Measurements from ENCODE around the gene CHP1.

CHP1 gene

GRCh38 chr15:41230650-41231421, at the start of gene CHP1, which contains the start of gene EXD1:
Gene CHP1 (plus strand): TSS chr15:41231268. CDS start chr15:41231383, 115 bp downstream.
Gene EXD1 (minus strand): TSS chr15:41230757. CDS start chr15:41226575, 4,182 bp downstream.
- peak within 1 kb of the TSS; percentile 73 for H3K27ac ChIP-seq

DNA sequence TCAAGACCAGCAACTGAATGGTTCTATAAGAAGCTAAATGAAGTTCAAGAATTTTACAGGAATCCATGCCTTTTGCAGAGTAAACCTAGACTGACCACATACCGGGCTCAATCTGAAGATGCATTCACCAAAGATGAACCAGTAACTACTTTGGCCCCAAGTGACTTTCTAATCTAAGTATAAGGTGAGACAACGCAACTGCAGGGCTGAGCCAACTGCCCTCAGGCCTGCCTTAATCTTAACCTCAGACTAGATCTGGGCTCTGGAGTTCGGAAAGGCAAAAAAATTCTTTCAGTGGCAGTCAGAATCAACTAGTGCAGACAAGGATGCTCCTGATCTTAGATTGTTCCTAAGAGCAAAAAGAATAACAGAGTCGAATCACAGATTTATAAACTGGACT, 48.8 kb upstream of the CHP1 start:
- TF ChIP-seq CTCF (conservative IDR thresholded peaks at IDR 0.05) = no peak

More at GRCh38 chr15:41230650-41231421, at the start of gene CHP1, which contains the start of gene EXD1:
- TF ChIP-seq CTCF (conservative IDR thresholded peaks at IDR 0.05) = peak; percentile 95

GRCh38 chr15:41183581-41183980, 47.5 kb upstream of the CHP1 start:
- no peak overlapping the region for H3K27ac ChIP-seq
- no peak for TF ChIP-seq CTCF (conservative IDR thresholded peaks at IDR 0.05)

More for the DNA sequence above, 48.8 kb upstream of the CHP1 start:
- no peak overlapping the region for H3K27ac ChIP-seq

DNA sequence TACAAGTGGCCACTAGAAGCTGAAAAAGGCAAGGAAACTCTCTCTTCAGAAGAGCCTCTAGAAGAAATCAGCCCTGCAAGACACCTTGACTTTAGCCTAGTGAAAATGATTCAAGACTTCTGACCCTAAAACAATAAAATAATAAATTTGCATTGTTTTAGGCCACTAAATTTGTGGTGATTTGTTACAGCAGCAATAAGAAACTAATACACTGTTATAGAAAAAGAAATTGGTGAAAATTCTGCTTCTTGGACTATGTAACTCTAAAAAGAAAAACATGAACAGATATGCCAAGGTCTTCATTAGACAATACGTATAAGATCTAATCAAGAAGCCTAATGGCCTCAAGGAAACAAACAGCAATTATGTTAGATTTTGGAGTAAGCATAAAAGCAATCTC, 36.6 kb upstream of the CHP1 start:
- no peak overlapping the region for H3K27ac ChIP-seq
- no peak for TF ChIP-seq CTCF (conservative IDR thresholded peaks at IDR 0.05)

GRCh38 chr15:41199470-41199869, 31.6 kb upstream of the CHP1 start:
- H3K27ac ChIP-seq = no peak overlapping the region
- TF ChIP-seq CTCF (conservative IDR thresholded peaks at IDR 0.05) = no peak

DNA sequence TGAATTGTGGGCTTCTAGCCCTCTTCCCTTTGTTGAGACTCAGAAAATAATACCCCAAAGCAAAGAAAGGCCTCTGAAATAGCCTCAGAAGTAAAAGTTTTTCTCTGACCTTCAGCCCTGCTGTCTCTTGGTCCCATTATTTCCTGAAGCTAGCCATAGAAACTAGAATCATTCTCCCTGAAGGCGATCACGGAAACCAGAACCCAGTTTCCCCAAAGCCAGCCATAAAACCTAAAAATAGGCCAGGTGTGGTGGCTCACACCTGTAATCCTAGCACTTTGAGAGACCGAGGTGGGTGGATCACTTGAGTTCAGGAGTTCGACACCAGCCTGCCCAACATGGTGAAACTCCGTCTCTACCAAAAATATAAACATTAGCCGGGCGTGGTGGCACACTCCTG, 27.7 kb upstream of the CHP1 start:
- TF ChIP-seq CTCF (conservative IDR thresholded peaks at IDR 0.05) = no peak
- no peak overlapping the region for H3K27ac ChIP-seq

GRCh38 chr15:41205315-41205714, 25.8 kb upstream of the CHP1 start:
- no peak overlapping the region for H3K27ac ChIP-seq
- TF ChIP-seq CTCF (conservative IDR thresholded peaks at IDR 0.05) = no peak

All from VCaP (cell line).